Coronary artery (tissue), 2 donors: ENCODE measurements around the gene LYPLA2.
"Not testable (repeated sequence)": the region's sequence is repeated elsewhere in the genome, so short reads cannot be mapped to it uniquely, and the experiment has no call there.

Experiments used
- DNase-seq: peaks from one replicate; pipeline ENCODE4 v3.0.0-alpha.2; 2017; ENCODE audit warnings: low spot score
- H3K27ac ChIP-seq, 2 donors: fragments of 200-600 bp; sonication (generic); one replicate each; pipeline ENCODE4 v1.5.1; 2016 to 2019
- H3K4me3 ChIP-seq: fragments of 200-600 bp; sonication (generic); 2 replicates; pipeline ENCODE4 v1.5.1; 2016; ENCODE audit warnings: mild to moderate bottlenecking, moderate library complexity
- TF ChIP-seq, protein P1 (sequence below): fragments of 200-600 bp; sonication (generic); IDR thresholded peaks from one replicate; pipeline ENCODE4 v1.5.1; 2019; ENCODE audit warnings: antibody characterized with exemption

Gene LYPLA2

DNA sequence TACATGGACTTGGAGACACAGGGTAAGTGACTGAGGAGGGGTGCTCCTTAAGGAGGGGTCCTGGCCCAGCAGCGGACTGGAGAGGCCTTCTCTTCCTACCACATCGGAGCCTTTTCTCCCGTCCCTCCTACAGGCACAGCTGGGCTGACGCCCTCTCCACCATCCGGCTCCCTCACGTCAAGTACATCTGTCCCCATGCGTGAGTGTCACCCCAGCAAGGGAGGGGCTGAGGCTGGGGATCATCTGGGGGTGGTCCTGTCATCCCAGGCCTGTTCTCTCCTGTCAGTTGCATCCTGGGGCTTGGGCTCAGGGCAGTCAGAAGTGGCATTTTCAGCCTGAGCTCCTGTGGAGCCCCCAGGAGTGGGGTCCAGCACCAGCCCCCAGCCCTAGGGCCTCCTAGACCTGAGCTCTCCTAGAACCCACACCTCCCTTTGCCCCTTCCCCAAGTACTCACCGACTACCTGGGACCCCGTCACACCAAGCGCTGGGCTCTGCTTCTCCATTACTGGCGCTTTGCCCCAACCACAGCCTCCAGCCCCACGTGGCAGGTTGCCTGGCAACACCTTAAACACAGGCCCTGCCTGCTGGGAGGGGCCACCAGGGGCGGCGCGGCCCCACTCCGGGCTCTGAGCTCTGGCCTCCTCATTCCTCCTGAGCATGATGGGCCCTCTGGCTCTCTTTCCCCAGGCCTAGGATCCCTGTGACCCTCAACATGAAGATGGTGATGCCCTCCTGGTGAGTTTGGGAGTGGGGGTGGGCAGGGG is 2.3 kb downstream of the LYPLA2 start:
- DNase-seq = no peak
- TF ChIP-seq, protein P1, sequence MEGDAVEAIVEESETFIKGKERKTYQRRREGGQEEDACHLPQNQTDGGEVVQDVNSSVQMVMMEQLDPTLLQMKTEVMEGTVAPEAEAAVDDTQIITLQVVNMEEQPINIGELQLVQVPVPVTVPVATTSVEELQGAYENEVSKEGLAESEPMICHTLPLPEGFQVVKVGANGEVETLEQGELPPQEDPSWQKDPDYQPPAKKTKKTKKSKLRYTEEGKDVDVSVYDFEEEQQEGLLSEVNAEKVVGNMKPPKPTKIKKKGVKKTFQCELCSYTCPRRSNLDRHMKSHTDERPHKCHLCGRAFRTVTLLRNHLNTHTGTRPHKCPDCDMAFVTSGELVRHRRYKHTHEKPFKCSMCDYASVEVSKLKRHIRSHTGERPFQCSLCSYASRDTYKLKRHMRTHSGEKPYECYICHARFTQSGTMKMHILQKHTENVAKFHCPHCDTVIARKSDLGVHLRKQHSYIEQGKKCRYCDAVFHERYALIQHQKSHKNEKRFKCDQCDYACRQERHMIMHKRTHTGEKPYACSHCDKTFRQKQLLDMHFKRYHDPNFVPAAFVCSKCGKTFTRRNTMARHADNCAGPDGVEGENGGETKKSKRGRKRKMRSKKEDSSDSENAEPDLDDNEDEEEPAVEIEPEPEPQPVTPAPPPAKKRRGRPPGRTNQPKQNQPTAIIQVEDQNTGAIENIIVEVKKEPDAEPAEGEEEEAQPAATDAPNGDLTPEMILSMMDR = no peak
- Histone ChIP-seq H3K27ac (no peak overlapping the region), H3K4me3 (no peak overlapping the region)

DNA sequence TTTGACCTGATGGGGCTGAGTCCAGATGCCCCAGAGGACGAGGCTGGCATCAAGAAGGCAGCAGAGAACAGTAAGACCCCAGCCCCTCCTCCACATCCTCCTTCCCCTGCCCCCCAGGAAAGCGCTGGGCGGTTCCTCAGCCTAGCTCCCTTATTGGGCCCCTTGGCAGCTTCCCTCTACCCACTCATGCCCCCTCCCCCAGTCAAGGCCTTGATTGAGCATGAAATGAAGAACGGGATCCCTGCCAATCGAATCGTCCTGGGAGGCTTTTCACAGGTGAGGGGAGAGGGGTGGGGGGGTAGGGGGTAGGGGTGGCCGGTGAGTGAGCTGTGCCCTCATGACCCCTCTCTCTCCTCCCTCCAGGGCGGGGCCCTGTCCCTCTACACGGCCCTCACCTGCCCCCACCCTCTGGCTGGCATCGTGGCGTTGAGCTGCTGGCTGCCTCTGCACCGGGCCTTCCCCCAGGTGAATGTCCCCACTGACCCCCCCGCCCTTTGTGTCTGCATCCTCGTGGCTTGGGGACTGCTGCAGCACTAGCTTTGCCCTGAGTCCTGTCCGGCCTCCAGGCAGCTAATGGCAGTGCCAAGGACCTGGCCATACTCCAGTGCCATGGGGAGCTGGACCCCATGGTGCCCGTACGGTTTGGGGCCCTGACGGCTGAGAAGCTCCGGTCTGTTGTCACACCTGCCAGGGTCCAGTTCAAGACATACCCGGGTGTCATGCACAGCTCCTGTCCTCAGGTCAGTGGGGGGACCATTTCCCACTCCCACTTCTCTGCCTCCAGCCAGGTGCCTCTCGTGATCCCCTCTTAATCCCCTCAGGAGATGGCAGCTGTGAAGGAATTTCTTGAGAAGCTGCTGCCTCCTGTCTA is 3.2 kb downstream of the LYPLA2 start:
- no peak for DNase-seq
- Histone ChIP-seq H3K27ac (no peak overlapping the region), H3K4me3 (no peak overlapping the region)
- TF ChIP-seq, protein P1 = no peak

DNA sequence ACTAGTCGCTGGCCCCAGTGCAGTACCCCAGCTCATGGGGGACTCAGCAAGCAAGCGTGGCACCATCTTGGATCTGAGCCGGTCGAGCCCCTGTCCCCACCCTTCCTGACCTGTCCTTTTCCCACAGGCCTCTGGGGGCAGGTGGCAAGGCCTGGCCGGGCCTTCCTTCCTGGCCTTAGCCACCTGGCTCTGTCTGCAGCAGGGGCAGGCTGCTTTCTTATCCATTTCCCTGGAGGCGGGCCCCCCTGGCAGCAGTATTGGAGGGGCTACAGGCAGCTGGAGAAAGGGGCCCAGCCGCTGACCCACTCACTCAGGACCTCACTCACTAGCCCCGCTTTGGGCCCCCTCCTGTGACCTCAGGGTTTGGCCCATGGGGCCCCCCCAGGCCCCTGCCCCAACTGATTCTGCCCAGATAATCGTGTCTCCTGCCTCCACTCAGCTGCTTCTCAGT is 3.8 kb downstream of the LYPLA2 start:
- not testable (repeated sequence) for DNase-seq, H3K4me3 ChIP-seq, H3K27ac ChIP-seq

DNA sequence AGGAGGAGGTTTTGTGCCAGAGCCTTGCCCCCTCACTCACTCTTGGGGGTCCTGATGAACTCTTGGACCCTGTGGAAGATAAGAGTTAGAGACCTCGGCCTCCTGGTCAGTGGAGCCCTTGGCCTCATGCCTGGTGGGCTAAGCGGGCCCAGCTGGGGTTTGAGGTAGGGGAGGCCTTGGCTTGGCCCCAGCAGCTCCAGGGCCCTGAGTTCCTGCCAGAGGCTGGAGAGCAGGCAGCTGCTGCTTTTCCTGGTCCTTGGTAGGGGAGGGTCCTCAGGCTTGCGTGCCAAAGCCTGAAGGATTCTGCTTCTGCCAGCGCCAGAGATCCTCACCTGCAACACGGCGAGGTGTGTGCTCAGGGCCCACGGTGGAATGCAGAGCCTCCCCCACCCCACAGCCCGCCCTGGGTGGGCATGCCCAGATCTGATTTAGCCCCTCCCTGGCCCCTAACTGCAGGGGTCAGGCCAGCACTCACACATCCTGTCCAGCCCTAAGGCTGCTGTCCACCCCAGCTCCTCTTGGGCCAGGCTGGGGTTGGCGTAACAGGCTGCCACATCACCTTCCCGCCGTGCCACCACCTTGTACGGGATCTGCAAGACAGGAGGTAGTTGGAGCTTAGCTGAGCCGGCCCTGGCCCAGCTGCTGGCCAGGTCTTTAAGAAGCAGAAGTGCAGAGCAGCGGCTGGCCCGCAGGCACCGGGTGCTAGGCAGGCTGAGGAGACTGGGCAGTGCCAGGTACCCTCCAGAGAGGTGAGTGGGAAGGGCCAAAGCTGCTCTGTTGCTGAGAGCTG is 4.9 kb downstream of the LYPLA2 start:
- no peak for DNase-seq

DNA sequence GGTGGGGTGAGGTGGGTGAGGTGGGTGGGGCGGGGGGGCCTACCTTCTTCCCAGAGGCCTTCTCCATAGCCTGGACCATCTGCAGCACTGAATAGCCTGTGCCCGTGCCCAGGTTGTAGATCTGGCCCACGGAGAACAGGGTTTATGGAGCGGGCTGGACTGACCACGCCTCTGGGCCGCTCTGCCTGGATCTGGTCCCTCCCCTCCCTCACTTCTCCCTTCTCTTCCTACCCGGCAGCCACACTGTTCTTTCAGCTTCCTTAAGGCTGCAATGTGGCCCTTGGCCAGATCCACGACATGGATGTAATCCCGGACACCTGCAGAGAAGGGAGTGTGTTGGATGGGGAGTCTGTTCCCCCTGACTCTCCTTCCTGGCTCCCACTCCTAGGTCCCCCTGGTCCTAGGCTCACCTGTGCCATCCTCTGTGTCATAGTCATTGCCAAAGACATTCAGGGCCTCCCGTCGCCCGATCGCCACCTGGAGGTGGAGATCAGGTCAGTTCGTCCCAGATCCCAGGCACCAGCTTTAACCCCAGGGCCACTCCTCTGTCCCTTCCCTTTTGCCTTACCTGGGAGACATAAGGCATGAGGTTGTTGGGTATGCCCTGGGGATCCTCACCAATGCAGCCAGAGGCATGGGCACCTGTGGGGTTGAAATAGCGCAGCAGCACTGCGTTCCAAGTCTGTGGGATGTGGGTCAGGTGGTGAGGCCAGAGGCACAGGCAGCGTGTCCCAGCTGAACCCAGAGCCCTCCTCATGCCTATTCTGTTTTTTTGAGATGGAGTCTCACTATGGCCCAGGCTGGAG is 5.7 kb downstream of the LYPLA2 start:
- H3K27ac ChIP-seq = no peak overlapping the region
- DNase-seq = no peak
- H3K4me3 ChIP-seq = no peak overlapping the region
- TF ChIP-seq, protein P1 = no peak

More for the DNA sequence above, 4.9 kb downstream of the LYPLA2 start:
- H3K4me3 ChIP-seq = no peak overlapping the region
- no peak overlapping the region for H3K27ac ChIP-seq
- TF ChIP-seq, protein P1 = no peak

DNA sequence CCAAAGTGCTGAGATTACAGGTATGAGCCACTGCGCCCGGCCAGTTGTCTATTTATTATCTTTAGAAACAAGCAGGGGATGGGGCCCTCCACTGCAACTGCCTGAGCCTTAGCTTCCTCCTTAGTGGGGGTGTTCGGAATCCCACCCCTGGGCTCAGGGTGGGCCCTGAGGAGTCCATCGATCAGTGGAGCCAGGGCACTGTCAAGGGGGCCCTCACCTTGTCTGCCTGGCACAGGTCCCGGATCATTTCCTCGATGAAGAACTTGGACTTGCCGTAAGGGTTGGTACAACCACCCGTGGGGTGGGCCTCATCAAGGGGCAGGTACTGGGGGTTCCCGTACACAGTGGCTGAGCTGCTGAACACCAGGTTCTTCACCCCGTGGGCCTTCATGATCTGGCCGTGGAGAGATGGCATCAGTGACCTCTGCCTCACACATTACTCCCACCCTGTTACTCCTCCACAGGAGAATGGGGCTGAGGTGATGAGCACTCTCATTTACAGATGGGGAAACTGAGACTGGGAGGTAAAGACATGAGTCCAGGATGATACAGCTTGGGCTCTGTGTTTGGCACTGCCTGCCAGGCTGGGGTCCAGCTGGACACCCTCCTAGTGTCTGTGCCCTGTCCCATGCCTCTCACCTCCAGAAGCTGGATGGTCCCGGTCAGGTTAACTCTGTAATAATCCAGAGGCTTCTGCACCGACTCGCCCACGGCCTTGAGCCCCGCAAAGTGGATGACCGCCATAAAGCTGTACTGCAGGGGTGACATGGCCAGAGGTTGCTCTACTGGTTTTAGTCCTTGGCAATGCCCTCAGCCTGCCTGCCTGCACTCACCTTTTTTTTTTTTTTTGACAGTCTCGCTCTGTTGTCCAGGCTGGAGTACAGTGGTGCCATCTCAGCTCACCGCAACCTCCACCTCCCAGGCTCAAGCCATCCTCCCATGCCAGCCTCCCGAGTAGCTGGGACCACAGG is 6.8 kb downstream of the LYPLA2 start:
- no peak overlapping the region for H3K27ac ChIP-seq
- TF ChIP-seq, protein P1 = no peak
- DNase-seq = no peak
- H3K4me3 ChIP-seq = no peak overlapping the region
